Measurements from ENCODE around the gene MELTF. TPM values are rescaled to one million over a fixed set of nuclear protein-coding genes. Genes with fewer than 3 reads are reported as not detected.
"Not testable (repeated sequence)": the region's sequence is repeated elsewhere in the genome, so short reads cannot be mapped to it uniquely, and the experiment has no call there.

MELTF gene
- 3.9 and 6.4 TPM in 2 replicates for total RNA-seq

DNA sequence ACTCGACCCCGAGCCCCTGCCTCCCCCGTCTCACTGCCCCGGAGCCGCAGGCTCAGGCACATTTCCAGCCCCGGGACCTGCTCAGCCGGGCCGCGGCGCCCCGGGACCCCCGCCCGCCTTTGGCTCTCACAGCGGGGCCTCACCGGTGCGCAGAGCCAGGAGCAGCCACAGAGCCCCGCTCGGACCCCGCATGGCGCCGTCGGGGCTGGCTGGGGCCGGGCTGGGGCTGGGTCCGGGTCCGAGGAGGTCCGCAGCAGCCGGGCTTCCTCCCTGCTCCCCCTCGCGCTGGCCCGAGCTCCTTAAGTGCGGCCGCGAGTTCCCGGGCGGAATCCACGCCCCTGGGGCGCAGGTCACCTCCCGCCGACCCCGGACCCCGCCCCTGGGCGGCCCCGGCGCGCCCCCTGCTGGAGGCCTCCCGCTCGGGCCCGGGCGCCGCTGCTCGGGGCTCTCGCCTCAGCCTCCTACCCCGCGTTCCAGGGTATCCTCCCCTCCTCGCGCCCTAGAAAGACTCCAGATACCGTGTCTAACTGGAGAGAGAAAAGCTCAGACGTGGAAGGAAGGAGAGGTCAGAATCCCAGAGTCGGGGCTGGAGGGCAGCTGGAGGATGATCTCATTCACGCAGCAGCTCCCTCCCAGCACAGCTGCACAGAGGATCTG is at the start of gene MELTF:
TSS of gene MELTF (minus strand) at position 307 of the 657 bp plus-strand sequence. CDS start at position 192, 115 bp downstream.
- Mint-ChIP-seq H3K27ac (no peak within 1 kb of the TSS), H3K9me3 (no peaks in the 10 kb centered on the region), H3K4me3 (peak within 1 kb of the TSS; percentile 74), H3K36me3 (ENCODE audit: low read depth) (no peaks in the 10 kb centered on the region), H3K4me1 (ENCODE audit: low read depth) (no peaks in the 10 kb centered on the region), H3K27me3 (ENCODE audit: insufficient read depth) (peaks cover 1% of the 10 kb centered on the region)
- intact Hi-C loops (cut with micrococcal nuclease), result loop anchor here (1.0 to 2.0 kb wide), 4 partner anchors 26 to 191 kb away; partner anchors contain the start of gene PIGZ
- DNase-seq (ENCODE audit: low spot score), result peak; percentile 71

DNA sequence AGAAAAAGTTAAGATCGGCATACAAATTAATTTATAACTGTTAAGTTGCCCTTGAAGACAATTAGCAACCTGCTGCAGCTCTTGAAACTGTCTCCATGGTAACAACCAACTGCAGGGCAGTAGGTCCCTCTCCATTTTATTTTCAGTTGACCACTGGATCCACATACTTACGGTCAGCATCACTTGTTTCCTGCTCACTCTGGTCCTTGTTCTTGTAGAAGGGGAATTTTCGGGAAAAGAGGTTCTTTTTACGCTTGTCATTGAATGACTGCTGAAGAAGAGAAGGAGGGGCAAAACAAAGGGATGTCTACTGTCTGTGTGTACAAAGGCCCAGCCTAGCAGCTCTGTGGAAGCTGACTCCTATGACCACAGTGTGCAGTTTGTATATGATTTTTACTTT is 46.8 kb upstream of the MELTF start:
- intact Hi-C loops (cut with micrococcal nuclease), result no loop called here
- H3K4me3 Mint-ChIP-seq, result no peak overlapping the region
- no peaks in the 10 kb centered on the region for H3K27me3 Mint-ChIP-seq (ENCODE audit: insufficient read depth)

DNA sequence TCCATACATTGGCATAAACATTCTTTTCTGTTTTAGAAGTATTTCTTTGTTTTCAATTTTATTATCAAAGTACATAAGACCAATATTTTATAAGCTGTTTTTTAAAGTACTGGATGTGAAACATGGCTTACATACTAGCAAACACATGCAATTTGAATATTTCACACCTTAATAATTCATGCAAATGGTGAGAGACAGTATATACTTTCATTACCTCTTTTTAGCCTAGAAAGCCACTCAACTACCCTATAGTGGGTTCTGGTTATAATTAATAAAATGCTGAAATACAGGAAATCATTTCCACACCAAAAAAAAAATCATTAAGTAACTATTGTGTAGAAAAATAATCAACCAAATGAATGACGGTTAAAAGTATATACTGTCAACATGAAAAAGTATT is 38.5 kb upstream of the MELTF start:
- Mint-ChIP-seq H3K36me3 (ENCODE audit: low read depth) (peaks cover 21% of the 10 kb centered on the region), H3K27me3 (ENCODE audit: insufficient read depth) (no peaks in the 10 kb centered on the region), H3K4me1 (ENCODE audit: low read depth) (no peaks in the 10 kb centered on the region), H3K4me3 (no peak overlapping the region), H3K27ac (no peak overlapping the region), H3K9me3 (no peaks in the 10 kb centered on the region)
- no peak for DNase-seq (ENCODE audit: low spot score)
- intact Hi-C loops (cut with micrococcal nuclease), result no loop called here

More for the DNA sequence above, 46.8 kb upstream of the MELTF start:
- Mint-ChIP-seq H3K36me3 (ENCODE audit: low read depth) (peaks cover 11% of the 10 kb centered on the region), H3K9me3 (no peaks in the 10 kb centered on the region), H3K27ac (no peak overlapping the region), H3K4me1 (ENCODE audit: low read depth) (no peaks in the 10 kb centered on the region)
- DNase-seq (ENCODE audit: low spot score), result no peak

DNA sequence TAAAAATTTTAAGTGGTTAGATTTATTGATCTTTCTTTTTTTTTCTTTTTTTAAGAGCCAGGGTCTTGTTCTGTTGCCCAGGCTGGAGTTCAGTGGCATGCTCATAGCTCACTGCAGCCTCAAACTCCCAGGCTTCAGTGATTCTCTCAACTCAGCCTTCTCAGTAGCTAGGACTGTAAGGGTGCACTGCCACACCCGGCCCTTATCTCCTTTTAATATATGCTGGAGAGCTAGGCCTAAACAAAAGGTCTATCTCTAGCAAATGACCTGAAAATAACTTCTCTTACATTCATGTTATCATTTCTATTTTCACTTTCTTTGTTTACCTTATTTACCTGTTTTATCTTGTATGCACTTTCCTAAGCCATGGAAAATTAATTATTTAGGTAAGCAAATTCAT is 35.2 kb upstream of the MELTF start:
- Mint-ChIP-seq H3K27ac (no peak overlapping the region), H3K4me3 (no peak overlapping the region), H3K36me3 (ENCODE audit: low read depth) (peaks cover 28% of the 10 kb centered on the region), H3K4me1 (ENCODE audit: low read depth) (no peaks in the 10 kb centered on the region), H3K9me3 (no peaks in the 10 kb centered on the region), H3K27me3 (ENCODE audit: insufficient read depth) (no peaks in the 10 kb centered on the region)
- intact Hi-C loops (cut with micrococcal nuclease), result no loop called here
- no peak for DNase-seq (ENCODE audit: low spot score)

DNA sequence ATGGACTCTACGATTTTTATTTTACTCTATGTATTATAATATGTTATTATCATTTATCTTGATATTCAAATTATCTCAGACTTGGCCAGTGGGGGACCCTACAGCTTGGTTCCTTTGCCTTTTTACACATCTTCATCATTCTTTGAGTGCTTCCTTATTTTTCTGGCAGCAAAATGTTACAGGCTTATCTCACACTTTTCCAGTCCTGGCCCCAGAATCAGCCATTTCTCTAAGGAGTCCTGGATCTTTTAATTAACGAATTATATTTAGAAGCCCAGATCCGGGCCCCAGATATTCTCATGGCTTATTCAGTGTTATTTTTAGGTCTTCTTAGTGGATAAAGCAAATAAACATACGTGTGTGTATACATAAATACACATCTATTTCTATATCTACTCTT is 32.8 kb upstream of the MELTF start:
- peaks cover 44% of the 10 kb centered on the region for H3K36me3 Mint-ChIP-seq (ENCODE audit: low read depth)
- no peaks in the 10 kb centered on the region for H3K9me3 Mint-ChIP-seq

DNA sequence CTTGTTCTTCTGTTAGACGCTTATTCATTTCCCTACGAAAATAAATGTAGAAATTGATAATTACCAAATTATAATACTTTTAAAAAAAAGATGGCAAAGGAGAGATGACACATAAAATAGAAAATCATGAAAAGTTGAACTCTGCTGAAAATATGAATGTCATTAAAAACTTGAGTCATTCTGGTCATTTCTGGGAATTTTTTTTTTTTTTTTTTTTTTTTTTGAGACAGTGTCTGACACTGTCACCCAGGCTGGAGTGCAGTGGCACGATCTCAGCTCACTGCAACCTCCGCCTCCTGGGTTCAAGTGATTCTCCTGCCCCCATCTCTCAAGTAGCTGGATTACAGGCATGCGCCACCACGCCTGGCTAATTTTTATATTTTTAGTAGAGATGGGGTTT is 22.0 kb upstream of the MELTF start:
- intact Hi-C loops (cut with micrococcal nuclease); H3K27me3 Mint-ChIP-seq (ENCODE audit: insufficient read depth): not testable (repeated sequence)
- peaks cover 25% of the 10 kb centered on the region for H3K36me3 Mint-ChIP-seq (ENCODE audit: low read depth)

More for the DNA sequence above, 32.8 kb upstream of the MELTF start:
- H3K4me1 Mint-ChIP-seq (ENCODE audit: low read depth), result no peaks in the 10 kb centered on the region
- H3K4me3 Mint-ChIP-seq, result no peak overlapping the region
- intact Hi-C loops (cut with micrococcal nuclease), result no loop called here
- no peak overlapping the region for H3K27ac Mint-ChIP-seq
- no peak for DNase-seq (ENCODE audit: low spot score)
- H3K27me3 Mint-ChIP-seq (ENCODE audit: insufficient read depth), result no peaks in the 10 kb centered on the region

DNA sequence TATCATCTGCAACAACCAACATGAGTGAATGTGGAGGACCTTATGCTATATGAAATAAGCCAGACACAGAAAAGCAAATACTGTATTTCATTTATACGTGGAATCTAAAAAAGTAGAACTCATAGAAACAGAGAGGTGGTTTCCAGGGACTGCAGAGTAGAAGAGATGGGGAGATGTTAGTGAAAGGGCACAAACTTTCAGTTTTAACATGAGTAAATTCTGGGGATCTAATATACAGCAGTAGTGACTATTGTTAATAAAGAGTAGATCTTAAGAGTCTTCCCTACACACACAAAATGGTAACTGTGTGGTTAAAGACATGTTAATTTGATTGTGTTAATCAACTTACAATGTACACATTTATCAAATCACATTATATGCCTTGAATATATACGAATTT is 20.9 kb upstream of the MELTF start:
- H3K4me3 Mint-ChIP-seq, result no peak overlapping the region
- no peaks in the 10 kb centered on the region for H3K27me3 Mint-ChIP-seq (ENCODE audit: insufficient read depth)
- intact Hi-C loops (cut with micrococcal nuclease), result no loop called here
- no peak overlapping the region for H3K27ac Mint-ChIP-seq
- no peaks in the 10 kb centered on the region for H3K9me3 Mint-ChIP-seq
- H3K36me3 Mint-ChIP-seq (ENCODE audit: low read depth), result peaks cover 27% of the 10 kb centered on the region
- DNase-seq (ENCODE audit: low spot score), result no peak
- H3K4me1 Mint-ChIP-seq (ENCODE audit: low read depth), result peaks cover 6% of the 10 kb centered on the region

More for the DNA sequence above, 22.0 kb upstream of the MELTF start:
- H3K4me1 Mint-ChIP-seq (ENCODE audit: low read depth); H3K27ac Mint-ChIP-seq; DNase-seq (ENCODE audit: low spot score); H3K4me3 Mint-ChIP-seq; H3K9me3 Mint-ChIP-seq: not testable (repeated sequence)

DNA sequence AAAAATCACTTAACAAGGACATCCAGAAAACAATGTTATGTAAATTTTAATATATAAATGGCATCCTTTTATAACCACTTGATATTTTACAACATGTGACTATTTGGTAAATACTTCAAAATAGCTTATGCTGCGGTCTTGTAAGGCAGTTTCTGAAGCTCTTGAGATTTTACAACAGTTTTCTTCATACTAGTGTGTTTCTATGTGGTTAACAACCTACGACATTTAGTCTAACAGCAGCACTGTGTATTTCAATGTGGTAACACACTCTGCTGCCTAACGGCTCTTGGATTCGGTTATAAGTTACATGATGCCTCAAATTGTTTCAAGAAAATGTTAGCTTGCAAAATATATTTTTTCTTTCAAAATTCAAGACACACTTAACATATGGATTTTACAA is 12.9 kb upstream of the MELTF start:
- no peaks in the 10 kb centered on the region for H3K9me3 Mint-ChIP-seq
- H3K27me3 Mint-ChIP-seq (ENCODE audit: insufficient read depth), result no peaks in the 10 kb centered on the region
- intact Hi-C loops (cut with micrococcal nuclease), result no loop called here
- H3K36me3 Mint-ChIP-seq (ENCODE audit: low read depth), result peaks cover 11% of the 10 kb centered on the region
- no peak overlapping the region for H3K27ac Mint-ChIP-seq
- no peak for DNase-seq (ENCODE audit: low spot score)
- no peak overlapping the region for H3K4me3 Mint-ChIP-seq
- H3K4me1 Mint-ChIP-seq (ENCODE audit: low read depth), result no peaks in the 10 kb centered on the region

DNA sequence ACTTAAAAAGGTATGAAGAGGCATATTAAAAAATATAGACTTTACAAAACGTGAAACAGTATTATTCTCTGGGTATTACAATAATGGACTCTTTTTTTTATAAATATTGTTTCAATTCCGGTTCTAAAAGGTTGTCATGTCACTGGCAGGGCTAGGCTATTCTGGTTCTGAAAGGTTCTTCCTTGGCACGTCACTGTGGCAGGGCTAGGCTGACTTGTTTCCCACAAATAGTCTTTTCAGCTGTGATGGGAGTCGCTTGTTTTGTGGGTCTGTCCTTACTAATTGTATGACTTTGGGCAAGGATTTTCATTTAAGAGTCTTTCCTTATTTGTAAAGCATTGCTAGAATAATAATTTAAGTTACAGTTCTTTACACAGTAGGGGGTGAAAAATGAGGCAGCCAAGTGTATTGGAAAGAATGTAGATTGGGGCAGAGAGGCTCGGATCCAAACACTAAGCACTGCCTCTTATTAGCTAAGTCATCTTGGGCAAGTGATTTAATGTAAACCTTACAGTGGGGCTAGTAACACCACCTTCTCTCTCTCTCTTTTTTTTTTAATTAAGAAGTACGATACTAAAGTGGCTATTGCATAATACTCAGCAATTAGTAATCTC is 12.4 kb upstream of the MELTF start:
- H3K36me3 Mint-ChIP-seq (ENCODE audit: low read depth), result peaks cover 11% of the 10 kb centered on the region
- intact Hi-C loops (cut with micrococcal nuclease), result no loop called here

DNA sequence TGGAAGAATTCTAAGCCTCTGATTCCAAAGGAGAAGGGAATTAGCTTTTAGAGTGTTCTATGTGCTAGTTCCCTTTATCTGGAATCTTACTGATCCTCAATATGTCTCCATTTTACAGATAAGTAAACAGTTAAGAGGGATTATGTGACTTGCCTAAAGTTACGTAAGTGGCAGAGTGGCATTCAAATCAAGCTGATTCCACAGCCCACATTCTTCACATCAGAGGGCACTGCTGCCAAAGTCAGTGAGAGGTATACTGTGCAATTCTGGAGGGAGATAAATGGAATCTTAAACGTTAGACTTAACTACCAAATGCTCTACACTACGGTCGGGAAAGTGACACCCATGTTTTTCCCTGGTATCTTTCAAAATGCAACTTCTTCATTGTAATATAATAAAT is 11.0 kb upstream of the MELTF start:
- no peaks in the 10 kb centered on the region for H3K27me3 Mint-ChIP-seq (ENCODE audit: insufficient read depth)
- no peak overlapping the region for H3K4me3 Mint-ChIP-seq
- no peak for DNase-seq (ENCODE audit: low spot score)
- intact Hi-C loops (cut with micrococcal nuclease), result no loop called here
- H3K36me3 Mint-ChIP-seq (ENCODE audit: low read depth), result peaks cover 6% of the 10 kb centered on the region
- no peaks in the 10 kb centered on the region for H3K4me1 Mint-ChIP-seq (ENCODE audit: low read depth)
- H3K27ac Mint-ChIP-seq, result no peak overlapping the region
- no peaks in the 10 kb centered on the region for H3K9me3 Mint-ChIP-seq

More for the DNA sequence above, 12.4 kb upstream of the MELTF start:
- Mint-ChIP-seq H3K4me1 (ENCODE audit: low read depth) (no peaks in the 10 kb centered on the region), H3K4me3 (no peak overlapping the region), H3K9me3 (no peaks in the 10 kb centered on the region), H3K27me3 (ENCODE audit: insufficient read depth) (no peaks in the 10 kb centered on the region), H3K27ac (no peak overlapping the region)
- DNase-seq (ENCODE audit: low spot score), result no peak

DNA sequence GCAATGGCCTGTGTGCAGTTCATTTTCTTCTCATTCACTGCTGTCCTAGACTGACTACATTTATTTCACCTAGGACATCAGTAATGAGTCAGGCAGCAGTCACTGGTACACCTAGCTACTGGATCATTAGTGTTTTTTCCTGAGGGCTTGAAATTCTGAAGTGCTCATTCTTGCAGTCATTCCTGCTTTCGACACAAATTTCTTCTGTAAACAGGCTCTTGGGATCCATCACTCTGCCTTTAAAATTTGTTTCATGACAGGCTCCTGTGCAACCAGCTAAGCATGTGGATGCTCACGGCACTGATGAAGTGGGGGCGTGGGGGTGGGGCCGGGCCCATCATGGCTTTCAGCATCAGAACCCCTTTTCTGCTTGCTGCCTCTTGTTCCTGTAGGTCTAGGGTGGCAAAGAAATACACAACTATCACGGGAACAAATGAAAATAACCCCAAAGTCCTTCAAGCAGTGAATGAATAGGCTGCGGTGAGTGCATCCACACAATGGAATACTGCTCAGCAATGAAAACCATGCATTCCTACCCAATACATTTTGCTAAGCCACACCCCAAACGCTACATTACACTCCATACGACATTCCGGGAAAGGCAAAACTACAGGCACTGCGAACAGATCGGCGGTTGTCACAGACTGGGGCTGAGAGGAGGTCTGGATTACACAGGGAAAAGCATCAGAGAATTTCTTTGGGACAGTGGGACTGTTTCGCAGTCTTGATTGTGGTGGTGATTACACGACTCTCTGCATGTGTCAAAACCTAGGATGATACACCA is 9.3 kb upstream of the MELTF start:
- no peak overlapping the region for H3K4me3 Mint-ChIP-seq
- H3K4me1 Mint-ChIP-seq (ENCODE audit: low read depth), result no peaks in the 10 kb centered on the region
- DNase-seq (ENCODE audit: low spot score), result no peak
- peaks cover 4% of the 10 kb centered on the region for H3K9me3 Mint-ChIP-seq
- peaks cover 1% of the 10 kb centered on the region for H3K36me3 Mint-ChIP-seq (ENCODE audit: low read depth)
- H3K27me3 Mint-ChIP-seq (ENCODE audit: insufficient read depth), result no peaks in the 10 kb centered on the region
- intact Hi-C loops (cut with micrococcal nuclease), result no loop called here
- H3K27ac Mint-ChIP-seq, result peak overlapping the region; percentile 8

DNA sequence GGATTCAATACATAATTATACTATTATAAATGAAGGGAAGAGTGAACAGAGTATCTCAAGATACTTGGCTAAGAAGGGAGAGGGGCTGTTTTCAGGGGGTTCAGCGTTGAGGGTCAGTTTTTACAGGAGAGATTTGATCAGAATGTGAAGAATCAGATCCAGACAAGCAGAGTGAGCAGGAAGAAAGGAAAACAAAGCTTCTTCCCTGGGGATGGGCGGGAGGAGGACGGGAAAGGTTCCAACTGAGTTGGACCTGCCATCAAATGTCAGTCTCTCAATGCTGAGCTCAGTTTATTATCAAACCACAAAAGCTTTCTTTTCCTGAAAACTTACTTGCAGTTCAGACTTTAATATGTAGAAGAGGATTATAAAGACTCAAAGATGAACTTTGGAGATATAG is 6.0 kb upstream of the MELTF start:
- peaks cover 4% of the 10 kb centered on the region for H3K9me3 Mint-ChIP-seq
- H3K27me3 Mint-ChIP-seq (ENCODE audit: insufficient read depth), result no peaks in the 10 kb centered on the region
- peaks cover 1% of the 10 kb centered on the region for H3K36me3 Mint-ChIP-seq (ENCODE audit: low read depth)
- H3K4me1 Mint-ChIP-seq (ENCODE audit: low read depth), result no peaks in the 10 kb centered on the region
- no peak for DNase-seq (ENCODE audit: low spot score)
- no peak overlapping the region for H3K4me3 Mint-ChIP-seq
- H3K27ac Mint-ChIP-seq, result no peak overlapping the region
- intact Hi-C loops (cut with micrococcal nuclease), result no loop called here

DNA sequence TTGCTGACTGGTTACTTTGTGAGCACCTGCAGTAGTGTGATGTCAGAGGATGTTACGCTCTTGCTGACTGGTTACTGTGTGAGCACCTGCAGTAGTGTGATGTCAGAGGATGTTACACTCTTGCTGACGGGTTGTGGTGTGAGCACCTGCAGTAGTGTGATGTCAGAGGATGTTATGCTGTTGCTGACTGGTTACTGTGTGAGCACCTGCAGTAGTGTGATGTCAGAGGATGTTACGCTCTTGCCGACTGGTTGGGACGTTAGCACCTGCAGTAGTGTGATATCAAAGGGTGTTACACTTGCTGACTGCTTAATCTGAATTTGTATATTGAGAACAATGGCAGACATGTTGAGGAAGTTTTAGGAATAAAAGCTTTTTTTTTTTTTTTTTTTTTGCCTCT is 5.2 kb upstream of the MELTF start:
- DNase-seq (ENCODE audit: low spot score); H3K36me3 Mint-ChIP-seq (ENCODE audit: low read depth); H3K9me3 Mint-ChIP-seq; H3K4me1 Mint-ChIP-seq (ENCODE audit: low read depth); H3K4me3 Mint-ChIP-seq; H3K27ac Mint-ChIP-seq; H3K27me3 Mint-ChIP-seq (ENCODE audit: insufficient read depth); intact Hi-C loops (cut with micrococcal nuclease): not testable (repeated sequence)
